HG03039 (cell line): Measurements from ENCODE around the gene DAPL1.

Experiments used
- ATAC-seq: cut with Tn5 transposase; IDR thresholded peaks from one replicate; pipeline ENCODE4 v1.9.1; 2021; ENCODE audit warnings: mild to moderate bottlenecking, moderate library complexity; ENCODE audit not compliant: unreplicated experiment

The DAPL1 gene

DNA sequence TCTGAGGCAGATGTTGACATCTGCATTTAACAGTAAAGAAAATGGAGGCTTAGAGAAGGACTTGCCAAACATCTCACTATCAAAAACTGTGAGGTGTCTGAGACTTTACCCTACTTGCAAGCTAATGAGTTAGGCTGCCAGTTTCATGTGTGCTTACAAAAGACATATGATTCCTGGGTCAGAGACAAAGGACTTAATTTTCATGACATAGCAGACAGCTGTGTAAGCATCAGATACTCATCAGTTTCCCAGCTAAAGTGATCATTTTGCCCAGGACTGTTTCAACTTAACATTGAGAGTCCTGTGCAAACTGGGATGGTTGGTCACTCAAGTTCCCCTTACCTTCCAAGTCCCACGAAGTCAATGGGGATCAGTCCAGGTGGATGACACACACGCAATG lies 18.9 kb upstream of the DAPL1 start:
- no peak for ATAC-seq

DNA sequence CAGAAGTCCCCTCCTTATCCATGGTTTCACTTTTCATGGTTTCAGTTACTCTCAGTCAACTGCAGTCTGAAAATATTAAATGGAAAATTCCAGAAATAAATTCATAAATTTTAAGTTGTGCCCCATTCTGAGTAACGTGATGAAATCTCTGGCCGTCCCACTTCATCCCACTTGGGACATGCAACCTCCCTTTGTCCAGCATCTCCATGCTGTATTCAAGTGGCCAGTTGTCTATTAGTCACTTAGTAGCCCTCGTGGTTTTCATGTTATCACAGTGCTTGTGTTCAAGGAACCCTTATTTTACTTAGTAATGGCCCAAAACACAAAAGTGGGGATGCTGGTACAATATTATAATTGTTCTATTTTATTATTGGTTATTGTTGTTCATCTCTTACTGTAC lies 18.0 kb upstream of the DAPL1 start:
- no peak for ATAC-seq

DNA sequence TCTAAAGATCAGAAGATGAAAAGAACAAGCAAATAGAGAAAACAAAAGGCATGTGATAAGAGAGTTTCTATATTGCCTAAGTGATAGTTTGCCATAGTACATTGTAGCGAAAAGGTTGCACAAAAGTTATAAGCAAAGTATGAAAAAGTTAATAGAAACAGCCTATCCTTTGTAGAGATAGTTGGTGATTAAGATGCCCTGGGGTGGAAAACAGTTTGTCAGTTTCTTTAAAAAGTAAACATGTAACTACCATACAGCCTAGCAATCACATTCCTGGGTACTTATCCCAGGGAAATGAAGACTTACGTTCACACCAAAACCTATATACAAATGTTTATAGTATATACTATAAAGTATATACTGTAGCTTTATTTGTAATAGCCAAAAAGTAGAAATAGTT lies 16.9 kb upstream of the DAPL1 start:
- ATAC-seq: no peak

DNA sequence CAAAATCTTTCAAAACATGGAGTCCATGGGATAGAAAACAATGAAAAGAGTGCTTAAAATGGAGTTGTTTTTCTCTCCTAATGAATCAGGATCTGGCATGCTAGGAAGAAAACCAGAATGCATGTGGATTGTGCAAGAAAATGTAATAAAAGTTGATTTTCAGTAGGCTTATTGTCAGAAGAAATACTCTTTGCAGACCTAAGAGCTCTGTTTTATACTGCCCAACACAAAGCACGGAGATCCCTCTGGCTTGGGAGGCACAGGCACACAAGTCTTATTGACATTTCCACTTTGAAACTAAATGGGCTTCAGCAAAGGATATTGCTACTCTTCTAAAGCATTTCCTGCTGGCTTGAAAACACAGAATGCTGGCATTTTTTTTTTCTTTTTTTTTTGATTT lies 15.5 kb upstream of the DAPL1 start:
- ATAC-seq: no peak

DNA sequence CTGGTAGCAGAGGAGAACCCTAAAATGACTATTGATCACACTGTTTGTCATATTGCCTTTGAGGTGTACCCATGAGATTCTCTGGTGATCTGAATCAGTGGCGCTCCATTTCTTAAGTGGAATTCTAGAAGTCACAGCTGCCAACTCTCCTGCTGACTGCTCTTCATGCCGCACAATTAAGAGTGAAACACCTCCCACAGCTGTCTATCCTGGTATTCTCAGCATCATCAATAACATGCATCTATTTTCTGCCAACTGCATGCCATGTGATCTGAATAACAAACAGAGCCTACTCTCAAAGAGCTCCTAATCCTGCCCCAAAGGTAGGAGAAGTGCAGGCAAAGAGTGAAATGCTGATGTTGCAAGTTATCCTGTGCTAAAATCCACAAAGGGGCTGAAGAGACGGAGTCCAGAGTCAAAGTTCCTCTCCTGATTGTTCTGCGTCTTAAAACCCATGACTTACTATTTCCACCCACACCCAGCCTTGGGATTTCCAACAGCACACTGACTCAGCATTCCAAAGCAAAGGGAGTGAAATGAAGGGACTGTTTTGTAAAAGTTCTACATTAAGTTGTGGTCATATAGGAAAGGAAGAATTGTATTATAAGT lies 13.7 kb upstream of the DAPL1 start:
- ATAC-seq: no peak

DNA sequence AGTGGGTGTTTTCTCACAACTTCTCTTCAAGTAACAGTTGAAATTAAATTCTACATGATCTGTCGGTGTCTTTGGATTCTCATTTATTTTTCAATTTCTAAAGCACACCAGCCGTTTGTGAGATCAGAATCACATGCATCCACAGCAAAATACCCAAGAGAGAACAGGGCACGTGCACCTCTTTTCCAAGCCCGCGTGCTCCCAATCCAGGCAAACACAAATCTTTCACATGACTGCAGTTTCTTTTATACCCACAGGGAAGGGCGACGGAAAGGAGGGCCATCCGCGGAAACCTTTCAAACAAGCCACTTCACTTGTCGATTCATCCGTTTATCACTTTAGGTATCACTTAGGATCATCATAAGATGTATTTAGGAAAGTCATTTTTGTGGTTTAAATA lies 13.0 kb upstream of the DAPL1 start:
- no peak for ATAC-seq

DNA sequence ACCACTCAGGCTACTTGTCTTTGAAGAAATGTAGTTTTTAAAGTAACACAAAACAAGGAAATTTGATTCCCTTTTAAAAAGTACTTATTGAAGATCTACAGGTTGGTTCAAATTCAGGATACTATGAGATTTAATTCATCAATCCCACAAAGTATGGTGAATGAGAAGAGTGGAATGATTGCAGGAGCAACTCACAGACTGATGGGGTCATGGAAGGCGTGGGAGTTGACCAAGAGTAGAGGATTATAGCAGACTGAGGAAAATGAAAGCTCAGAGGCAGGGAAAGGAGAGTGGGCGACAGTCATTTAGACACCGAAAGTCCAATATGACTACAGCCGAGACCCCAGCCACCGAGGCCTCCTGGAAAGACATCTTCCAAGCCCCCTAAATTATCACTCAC lies 12.5 kb upstream of the DAPL1 start:
- ATAC-seq: no peak

DNA sequence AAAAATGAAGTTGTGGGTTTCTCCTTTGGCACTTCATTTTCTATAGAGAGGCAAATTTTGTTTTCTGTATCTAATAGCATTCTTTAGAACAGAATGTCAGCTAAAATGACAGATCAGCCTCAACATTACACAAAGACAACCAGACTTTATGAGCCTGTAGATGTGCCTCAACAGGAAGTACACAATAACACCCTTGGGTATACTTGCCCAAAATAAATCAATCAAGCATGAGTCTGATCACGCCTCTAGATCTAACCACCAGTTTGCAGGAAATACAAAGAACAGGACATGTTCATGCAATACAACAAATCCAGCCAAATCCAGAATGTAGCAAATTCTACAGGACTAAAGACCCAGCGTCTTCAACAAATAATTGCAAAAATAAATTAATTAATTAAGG lies 11.2 kb upstream of the DAPL1 start:
- no peak for ATAC-seq

DNA sequence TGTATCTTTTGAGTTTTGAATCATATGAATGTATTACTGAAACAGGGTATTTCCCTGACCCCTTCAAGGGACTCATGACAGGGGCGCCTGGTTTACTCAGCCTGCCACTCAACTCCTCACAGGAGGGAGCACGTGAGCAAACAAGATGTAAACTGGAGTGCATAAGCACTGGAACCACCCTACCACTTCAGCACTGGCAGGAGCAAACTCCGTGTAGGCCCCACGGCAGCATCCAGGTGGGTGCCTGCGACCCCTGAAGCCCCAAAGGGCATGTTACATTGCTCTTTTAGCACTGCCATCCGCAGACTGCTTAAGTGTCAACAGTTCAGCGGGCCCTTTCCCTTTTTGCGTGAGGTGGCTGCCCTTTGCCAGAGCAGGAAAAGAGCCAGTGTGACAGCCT lies 8.2 kb upstream of the DAPL1 start:
- ATAC-seq: no peak

DNA sequence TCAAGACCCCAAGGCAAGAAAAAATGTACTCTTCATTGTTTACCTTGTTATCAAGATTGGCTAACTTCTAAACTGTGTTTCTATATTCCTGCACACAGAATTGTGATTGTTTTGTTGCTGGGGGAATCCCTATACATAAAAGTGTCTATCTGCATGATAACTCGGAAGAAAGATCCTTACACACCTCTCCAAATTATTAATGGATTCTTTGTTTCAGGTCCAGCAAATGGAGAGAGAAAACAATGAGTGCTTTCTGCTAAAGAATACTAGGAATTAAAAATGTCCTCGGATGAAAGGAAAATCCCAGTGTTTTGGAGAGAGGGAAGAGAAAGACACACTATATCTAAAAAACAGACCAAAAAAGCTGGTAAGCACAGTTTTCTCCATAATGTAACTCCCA lies 6.2 kb upstream of the DAPL1 start:
- ATAC-seq: no peak

DNA sequence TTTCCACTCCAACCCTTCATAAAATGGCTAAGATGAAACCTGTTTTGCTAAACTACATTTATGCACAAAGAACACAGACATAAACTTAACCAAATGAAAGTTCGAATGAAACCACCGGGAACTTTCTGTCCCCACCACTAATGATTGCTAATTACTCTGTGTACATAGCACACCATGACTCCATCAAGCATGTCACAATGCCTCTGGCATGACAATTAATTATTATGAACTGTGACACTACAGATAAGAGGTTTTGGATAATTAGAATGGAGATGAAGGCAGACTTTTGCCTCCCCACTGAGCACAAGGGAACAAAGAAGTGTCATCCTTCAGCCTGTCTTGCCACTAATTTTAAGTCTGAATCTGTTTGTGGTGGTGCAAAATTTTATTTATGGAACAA lies 1.5 kb downstream of the DAPL1 start:
- no peak for ATAC-seq

DNA sequence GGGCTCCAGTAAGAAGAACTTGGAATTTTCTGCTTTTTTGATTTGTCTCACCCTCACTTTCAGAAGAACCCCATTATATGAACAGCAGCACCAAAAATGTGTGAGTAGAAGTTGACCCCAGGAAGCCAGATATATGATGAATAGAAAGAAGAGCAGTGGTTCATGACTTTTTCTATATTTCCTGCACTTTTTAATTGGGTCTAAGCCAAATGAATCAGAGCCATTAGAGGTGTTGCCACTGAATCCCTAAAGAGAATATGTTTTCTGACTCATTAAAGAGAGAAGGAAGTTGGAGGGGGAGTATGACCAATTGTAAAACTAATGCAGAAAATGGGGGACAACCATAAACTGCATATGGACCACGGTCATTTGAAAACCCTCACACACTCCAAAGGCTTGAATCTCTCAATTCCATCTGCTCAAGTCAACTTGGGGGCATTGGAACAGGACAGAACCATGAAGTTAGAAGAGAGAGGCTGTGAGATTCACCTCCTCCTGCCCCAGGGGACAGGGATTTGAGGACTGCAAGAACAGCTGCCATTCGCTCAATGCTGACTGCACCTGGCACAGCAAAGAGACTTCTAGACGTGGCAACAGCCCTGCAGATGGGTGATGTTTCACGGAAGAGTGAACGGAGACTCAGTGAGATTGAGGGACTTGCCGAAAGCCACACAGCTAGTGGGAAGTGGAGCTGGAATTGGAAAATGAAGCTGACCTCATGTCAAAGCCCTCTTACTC lies 3.0 kb downstream of the DAPL1 start:
- ATAC-seq: no peak

DNA sequence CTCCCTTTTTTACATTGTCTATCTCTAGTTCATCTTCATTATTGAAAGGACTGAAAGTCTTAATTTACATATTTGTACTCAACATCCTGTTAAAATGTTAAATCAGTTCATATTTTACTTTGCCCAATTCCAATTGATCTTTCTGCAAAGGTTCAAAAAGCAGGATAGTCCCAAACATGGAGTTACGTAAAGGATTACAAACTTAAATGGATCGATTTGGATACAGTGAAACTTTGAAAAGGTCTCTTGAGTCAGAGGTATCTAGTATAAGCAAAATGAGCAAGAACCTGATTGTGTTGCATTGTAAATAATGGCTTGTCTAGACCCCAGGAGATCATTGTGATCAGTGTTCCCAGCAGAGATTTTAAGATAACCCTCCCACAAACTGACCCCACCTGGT lies 4.1 kb downstream of the DAPL1 start:
- ATAC-seq: no peak

DNA sequence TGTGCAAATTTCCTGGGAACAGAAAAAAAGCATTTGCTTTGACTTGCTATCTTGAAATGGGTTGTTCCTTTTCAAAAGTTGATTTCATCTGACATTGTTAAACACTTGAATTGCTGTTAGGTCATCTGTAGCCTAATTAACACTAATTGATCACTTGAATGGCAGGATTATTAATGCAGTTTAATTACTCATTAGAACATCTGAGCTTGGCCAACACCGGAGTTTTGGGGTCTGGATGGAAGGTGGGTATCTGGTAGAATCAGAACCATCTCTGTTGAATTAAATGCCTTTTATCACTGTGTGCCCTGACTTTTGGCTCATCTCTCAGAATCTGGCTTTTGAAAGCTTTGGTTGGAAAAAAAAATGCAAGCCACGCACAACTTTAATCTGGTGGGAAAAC lies 8.4 kb downstream of the DAPL1 start:
- ATAC-seq: no peak

DNA sequence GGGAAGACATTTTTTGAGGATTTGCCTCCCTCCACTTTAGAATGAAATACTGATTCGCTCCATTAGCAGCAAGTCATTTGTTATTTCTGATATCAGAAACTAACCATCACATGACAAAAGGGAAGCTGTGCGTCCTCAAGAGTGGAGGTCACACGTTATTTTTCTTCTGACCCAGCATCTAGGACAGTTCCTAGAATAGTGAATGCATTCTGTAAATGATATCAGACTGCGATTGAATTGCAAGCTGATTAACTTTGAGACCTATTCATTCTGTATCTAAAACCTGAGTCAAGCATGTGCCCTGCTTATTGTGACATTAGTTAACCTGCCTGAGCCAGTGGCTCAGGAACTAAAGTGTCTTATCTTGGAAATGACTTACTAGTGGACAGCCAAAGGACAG lies 10.1 kb downstream of the DAPL1 start:
- ATAC-seq: no peak

DNA sequence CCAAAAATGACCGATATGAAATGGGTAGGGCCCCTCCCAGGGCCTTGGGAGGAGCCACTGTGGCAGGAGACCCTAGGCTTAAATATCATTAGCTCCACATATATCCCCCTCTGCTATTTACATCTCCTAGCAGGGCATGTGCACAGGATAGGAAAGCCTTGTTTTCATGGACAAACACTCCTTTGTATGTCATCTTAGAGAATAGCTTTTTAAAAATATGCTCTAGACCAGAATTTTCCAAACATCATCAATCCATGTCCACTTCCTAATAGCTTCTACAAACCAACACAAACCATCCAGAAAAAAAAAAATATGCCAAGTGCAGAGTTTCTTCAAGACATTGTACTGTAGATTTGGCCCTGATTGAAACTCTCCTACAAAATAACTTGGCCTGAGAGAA lies 10.8 kb downstream of the DAPL1 start:
- no peak for ATAC-seq

DNA sequence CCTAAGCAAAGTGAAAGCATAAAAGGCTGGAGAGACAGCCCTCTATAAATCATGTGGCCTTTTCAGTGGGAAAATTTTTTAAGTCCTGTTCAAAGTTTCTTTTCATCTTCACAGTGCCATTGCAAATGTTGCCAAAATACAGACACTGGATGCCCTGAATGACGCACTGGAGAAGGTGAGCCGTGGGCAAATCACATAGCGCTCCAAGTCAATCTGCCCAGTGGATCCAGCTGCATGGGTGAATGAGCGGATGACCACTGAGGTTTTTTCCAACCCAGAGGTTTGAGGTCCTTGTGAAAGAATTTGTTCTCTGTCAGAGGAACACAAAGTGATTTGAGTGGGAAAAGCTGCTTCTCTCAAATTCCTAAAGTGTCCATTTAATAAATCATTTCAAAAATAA lies 11.8 kb downstream of the DAPL1 start:
- ATAC-seq: no peak

DNA sequence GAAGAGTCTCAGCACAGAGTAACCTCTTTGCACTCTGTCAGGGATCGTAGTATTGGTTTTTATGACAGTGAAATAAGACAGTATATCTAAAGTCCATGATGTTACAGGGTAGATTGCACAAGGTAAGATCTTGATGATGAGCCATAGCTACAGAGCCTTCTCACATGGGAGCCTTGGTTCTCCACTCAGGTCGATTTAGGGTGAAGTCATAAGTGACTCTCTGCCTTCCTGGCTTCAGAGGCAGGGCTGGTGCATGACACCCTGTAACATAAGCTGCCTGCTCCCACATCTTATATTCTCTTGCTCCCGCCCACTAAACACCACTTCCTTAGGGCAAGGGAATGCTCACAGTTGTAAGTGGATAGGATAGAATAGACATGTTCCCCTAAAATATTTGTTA lies 13.3 kb downstream of the DAPL1 start:
- no peak for ATAC-seq

DNA sequence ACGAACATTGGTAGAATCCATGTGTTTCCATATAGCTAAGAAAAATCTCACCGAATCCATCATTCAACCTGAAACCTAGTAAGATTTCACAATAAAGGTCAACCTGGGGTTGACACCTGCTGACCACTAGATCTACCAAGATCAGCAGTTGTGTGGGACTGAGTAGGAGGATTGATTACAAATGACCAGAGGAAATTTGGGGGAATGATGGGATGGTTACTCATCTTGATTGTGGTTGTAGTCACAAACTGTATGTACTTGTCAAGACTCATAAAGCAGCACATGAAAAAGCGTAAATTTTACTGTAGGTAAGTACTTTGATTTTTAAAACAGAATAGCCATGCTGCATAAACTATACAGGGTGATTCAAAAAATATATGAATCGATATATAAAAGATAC lies 14.7 kb downstream of the DAPL1 start:
- ATAC-seq: no peak

DNA sequence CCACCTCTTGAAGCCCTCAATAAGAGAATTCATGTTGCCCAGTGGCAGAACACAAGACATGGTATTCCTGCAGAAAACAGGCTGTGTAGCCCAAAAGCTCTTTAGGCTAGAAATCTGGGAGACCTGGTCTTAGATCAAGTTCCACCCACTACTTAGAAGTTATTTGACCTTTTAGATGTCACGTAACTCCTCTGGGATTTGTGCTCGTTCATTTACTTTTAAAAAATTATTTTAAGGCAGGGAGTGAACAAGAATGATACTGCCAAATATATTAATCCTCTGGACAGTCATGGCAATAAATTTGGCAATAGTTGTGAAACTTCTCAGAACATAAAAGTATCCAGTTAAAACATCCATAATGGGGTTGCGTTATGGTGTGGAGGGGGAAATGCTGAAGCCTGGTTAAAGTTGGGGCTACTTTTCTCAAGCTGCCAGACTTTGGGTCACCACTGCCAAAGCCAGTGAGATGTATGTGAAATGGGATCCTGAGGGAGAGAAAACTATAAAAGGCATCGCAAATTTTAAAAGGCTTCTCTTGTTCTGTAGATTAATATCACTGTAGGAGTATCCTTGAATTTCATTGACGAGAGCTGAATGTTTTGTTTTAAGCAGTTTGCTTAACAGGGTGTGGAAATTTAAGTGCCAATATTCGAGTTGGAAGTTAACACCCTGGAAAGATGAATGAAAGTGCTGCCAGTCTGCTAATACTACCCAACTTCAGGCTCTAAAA lies 15.8 kb downstream of the DAPL1 start:
- no peak for ATAC-seq

DNA sequence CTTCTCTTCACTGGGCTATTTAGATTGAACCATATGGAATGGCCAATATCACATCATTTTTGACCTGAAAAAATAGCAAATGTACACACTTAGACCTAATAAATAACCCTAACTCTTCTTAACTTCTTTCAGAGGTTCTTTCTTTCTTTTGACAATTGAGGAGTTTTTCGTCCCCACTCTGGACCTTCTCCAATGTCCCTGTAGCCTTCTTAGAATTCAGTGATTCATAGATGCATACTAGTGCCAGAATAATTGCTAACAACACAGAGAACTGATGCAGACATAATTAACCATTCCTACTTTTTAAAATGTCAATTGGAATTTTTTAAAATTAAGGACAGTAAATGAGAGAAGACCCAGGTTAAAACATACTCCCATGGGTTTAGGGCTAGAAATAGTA lies 20.0 kb downstream of the DAPL1 start:
- no peak for ATAC-seq

DNA sequence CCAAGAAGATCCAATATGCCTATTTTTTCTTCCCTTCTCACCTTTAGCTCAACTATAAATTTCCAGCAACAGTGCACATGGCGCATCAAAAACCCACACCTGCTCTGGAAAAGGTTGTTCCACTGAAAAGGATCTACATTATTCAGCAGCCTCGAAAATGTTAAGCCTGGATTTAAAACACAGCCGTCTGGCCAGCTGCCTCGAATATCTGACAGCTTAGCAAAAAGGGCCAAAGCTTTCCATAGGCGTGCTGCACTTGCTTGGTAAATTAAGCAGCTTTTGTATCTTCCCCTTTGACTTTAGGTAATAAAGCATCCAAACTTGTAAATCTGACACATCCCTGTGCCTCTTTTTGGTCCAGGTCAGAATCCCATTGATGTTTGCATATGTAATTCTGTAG lies 20.5 kb downstream of the DAPL1 start:
- no peak for ATAC-seq
